Activated T-helper 1 cell treated with anti-CD3 and anti-CD28 coated beads, Interleukin-2, amount 50 U/mL, for 16 hours (primary cell): ENCODE results near the gene SLC25A30.

Experiments used
- DNase-seq, 2 donors: peaks; one replicate each; pipeline ENCODE4 v3.0.0-alpha.2; 2020; ENCODE audit warnings: low read depth in 1 of 2, low spot score in 1 of 2

The SLC25A30 gene

DNA sequence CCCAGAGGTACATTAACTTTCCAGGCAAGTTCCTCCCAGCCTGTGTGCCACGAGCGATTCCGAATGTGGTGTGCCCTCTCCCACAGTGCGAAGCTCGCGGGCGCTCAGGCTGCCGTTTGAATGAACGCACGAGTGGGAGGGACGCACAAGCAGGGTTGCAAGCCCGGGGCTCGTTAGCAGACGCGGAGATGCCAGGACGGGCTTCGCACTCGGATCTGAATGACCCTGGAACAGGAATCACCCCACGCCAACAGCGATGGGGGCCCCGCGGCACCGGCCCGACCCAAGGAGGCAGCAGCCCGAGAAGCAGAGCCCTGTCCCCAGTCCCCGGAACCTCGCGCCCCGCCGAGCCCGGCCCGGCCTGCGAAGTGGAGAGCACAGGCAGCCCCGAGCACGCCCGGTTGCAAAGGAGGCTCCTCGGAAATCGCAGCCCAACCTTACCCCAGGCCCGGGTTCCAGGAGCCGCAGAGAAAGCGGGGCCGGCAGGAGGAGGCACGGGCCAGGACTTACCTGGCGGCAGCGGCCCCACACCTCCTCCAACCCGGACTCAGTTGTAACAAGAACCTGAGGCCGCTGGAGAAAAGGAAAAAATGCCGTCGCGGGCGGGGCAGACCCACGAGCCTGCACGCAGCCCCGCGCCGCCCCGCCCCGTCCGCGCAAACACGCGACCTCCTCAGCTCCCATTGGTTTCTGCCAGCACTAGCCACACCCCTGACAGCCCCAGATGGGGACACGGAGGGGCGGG, at the start of gene SLC25A30:
Gene SLC25A30, minus strand, starts transcription at position 584 of the 745 bp plus-strand sequence. CDS start 6,948 bp downstream, outside the sequence.
- peak; percentile 85 to 87 for DNase-seq

GRCh38 chr13:45466359-45466758, 48.2 kb upstream of the SLC25A30 start:
- no peak for DNase-seq

- peak; percentile 88 to 93 for DNase-seq
These were observed 46.7 kb upstream of the SLC25A30 start, which contains the start of gene COG3 for GRCh38 chr13:45464687-45465453. TSS of gene COG3 (plus strand) at chr13:45464939. CDS start at chr13:45465037, 98 bp downstream.

GRCh38 chr13:45464141-45464686, 46.0 kb upstream of the SLC25A30 start:
- no peak for DNase-seq

DNA sequence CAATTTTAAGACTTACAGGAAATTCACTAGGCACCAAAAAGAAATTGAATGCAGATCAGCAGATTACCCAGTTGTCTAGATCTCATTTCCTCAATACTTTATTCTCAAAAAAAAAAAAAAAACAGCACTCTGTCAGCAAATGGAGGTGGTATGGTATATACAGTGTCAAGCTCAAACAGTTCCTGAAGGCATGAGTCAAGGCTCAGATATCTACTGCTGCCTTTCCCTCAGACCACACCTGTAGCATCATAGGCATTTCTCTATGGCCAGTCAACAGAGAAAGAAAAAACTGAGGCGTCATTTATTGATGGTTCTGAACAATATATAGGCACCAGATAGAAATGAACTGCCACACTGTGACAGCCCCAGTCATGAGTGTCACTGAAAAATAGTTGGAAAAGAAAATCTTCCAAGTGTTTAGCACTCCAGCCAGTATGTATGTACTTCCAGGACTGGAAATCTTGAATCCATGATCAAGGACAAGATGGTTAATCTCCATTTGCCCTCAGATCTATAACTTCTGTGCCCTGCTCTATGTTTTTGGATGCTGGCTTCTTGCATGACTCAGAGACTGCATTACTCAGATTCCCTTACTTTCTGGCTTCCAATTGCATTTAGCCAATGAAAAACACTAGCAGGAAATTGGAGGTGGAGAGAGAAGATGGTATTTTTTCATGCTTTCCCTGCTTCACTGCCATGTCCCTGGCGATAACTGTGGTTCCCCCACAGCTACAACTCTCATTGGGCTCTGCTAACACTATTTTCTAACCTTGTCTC, 38.2 kb upstream of the SLC25A30 start:
- DNase-seq: no peak

GRCh38 chr13:45454204-45454603, 36.0 kb upstream of the SLC25A30 start:
- no peak for DNase-seq

- no peak for DNase-seq
These were observed 33.1 kb upstream of the SLC25A30 start for GRCh38 chr13:45451282-45451681.

DNA sequence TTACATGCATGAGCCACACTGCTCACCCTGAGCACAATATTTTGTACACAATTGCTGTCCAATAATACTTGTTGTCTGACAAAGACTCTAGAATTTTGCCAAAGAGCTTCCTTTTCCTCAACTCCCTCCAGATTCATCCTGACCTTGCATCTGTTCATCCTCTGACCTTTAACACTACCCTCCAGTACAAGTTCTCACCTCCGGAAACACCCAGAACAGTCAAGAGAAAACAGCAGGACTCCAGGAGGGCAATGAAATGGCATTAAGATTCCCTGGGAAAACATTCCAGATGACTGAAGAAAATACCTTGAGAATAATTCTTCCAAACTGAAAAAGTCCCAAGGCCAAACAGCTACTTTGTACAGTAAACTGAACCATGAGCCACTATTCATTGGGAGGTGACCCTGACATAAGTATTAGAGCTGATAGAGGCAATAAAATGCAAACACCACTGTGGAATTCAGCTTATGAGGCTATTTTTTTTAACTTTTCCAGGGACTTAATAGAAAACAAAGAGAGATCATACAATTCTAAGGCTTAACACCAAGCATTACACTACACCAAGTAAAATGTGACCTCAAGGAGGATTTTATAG, 30.9 kb upstream of the SLC25A30 start:
- no peak for DNase-seq

- DNase-seq: no peak
These were observed 29.0 kb upstream of the SLC25A30 start for GRCh38 chr13:45447050-45447661.

- DNase-seq: no peak
These were observed 28.0 kb upstream of the SLC25A30 start for GRCh38 chr13:45446181-45446580.

DNA sequence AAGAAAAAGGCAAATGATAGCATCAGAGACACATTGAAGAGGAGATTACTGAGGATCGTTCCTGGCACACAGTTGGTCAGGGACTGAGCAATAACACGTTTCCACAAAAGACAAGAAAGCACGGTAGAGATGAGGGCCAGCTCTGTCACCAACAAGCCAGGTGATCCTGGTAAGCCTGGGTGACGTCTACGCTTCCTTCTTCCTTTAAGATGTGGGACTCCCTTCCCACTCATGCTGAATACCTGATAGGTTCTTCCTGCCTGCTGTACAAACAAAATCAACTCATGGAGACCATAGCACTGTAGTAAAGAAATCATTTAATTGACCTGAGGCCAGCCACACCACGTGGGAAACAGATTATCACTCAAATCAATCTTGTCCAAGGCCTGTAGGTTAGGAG, 26.9 kb upstream of the SLC25A30 start:
- no peak for DNase-seq

DNA sequence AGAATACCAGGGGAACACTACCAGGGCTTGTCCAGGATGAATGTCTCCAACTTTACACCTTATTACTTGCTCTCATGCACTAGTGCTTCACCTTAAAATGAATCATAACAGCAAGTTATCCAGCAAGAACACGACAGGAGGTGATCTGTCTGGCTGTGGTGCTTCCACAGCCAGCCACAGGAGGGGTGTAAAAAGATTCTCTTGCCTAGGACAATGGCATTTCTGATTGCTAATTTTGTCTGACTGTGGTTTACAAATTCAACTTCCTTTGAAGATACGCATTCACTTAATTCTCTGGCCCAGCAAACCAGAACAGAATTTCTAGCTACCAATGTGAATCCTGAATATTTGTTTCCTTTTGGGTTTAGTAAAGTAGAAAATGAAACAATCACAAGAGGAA, 23.5 kb upstream of the SLC25A30 start:
- DNase-seq: no peak

GRCh38 chr13:45439781-45440462, 21.7 kb upstream of the SLC25A30 start:
- no peak for DNase-seq

DNA sequence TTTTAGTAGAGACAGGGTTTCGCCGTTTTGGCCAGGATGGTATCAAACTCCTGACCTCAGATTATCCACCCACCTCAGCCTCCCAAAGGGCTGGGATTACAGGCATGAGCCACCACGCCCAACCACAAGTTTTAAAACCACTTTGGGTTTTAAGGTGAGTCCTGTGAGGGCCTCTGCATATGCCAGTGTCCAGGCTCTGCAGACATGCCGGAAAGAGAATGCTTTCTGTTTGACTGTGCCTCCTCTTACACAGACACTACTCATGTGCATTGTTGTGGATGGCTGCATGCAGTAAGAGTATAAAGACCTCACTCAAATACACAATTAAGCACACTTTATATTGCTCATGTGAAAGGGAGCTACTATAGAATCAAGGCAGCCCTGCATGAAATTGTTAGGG, 20.8 kb upstream of the SLC25A30 start:
- no peak for DNase-seq

DNA sequence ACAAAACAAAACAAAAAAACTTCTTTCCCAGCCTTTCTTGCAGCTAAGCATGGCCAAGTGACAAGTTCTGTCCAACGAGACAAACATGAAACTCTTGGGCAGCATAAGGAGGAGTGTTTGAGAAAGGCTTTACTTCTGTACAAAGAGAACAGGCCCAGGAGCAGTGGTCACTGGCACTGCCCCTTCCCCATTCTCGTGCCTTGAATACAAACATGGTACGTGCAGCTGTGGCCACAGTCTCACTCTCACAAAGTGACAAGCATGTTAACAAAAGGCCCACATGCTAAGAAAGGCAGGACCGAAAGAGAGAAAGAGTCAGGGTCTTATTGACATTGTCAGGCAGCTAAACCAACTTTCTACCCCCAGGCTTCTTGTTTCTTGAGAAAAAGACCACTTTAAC, 19.8 kb upstream of the SLC25A30 start:
- DNase-seq: no peak

DNA sequence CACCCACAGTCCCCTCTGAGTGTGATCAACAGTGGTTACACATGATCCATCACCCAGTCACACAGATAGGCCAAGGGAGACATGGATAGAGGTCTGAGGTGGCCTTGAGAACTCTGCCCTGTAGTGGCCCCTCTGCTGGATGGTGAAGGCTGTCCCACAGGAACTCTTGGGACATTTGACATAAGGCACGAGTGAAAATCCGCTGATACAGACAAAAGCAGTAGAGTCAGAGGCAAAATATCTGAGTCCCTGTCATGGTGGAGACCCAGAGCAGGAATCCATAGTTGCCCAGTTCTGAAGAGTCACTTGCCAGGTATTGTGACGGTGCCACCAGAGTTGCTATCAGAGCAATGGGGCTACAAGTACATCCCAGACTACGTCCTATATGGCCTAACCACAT, 18.8 kb upstream of the SLC25A30 start:
- no peak for DNase-seq

GRCh38 chr13:45436332-45436731, 18.2 kb upstream of the SLC25A30 start:
- no peak for DNase-seq

- no peak for DNase-seq
These were observed 16.6 kb upstream of the SLC25A30 start for GRCh38 chr13:45434556-45435371.

GRCh38 chr13:45433381-45433790, 15.2 kb upstream of the SLC25A30 start:
- no peak for DNase-seq
